ENCODE measurements around the gene DSC1.
"Not testable (repeated sequence)": the region's sequence is repeated elsewhere in the genome, so short reads cannot be mapped to it uniquely, and the experiment has no call there.

DSC1 gene

GRCh38 chr18:31170335-31170734, 7.7 kb upstream of the DSC1 start:
- no peak for DNase-seq

GRCh38 chr18:31162419-31162793, 250 bp downstream of the DSC1 start:
- no peak for DNase-seq

GRCh38 chr18:31161757-31162418, 768 bp downstream of the DSC1 start:
- no peak for DNase-seq

GRCh38 chr18:31156821-31157763, 5.6 kb downstream of the DSC1 start:
- peak; percentile 14 for DNase-seq

GRCh38 chr18:31155498-31155897, 7.2 kb downstream of the DSC1 start:
- no peak for DNase-seq

- no peak for DNase-seq
These were observed 8.5 kb downstream of the DSC1 start for GRCh38 chr18:31154181-31154580.

- DNase-seq, result no peak
These were observed 13.3 kb downstream of the DSC1 start for GRCh38 chr18:31149351-31149750.

GRCh38 chr18:31148600-31148999, 14.1 kb downstream of the DSC1 start:
- DNase-seq, result no peak

GRCh38 chr18:31146809-31147208, 15.8 kb downstream of the DSC1 start:
- no peak for DNase-seq

GRCh38 chr18:31143025-31143424, 19.6 kb downstream of the DSC1 start:
- no peak for DNase-seq

- no peak for DNase-seq
These were observed 23.9 kb downstream of the DSC1 start for GRCh38 chr18:31138709-31139108.

- no peak for DNase-seq
These were observed 27.6 kb downstream of the DSC1 start for GRCh38 chr18:31134988-31135529.

GRCh38 chr18:31129398-31130115, 33.1 kb downstream of the DSC1 start:
- no peak for DNase-seq

- DNase-seq, result no peak
These were observed 36.8 kb downstream of the DSC1 start for GRCh38 chr18:31125878-31126277.

- not testable (repeated sequence) for DNase-seq
These were observed 39.5 kb downstream of the DSC1 start for GRCh38 chr18:31123125-31123524.

GRCh38 chr18:31120594-31120993, 42.1 kb downstream of the DSC1 start:
- DNase-seq, result no peak

- DNase-seq, result no peak
These were observed 45.6 kb downstream of the DSC1 start for GRCh38 chr18:31116853-31117595.

- no peak for DNase-seq
These were observed 49.9 kb downstream of the DSC1 start for GRCh38 chr18:31112804-31113203.

GRCh38 chr18:31105733-31106132, 56.9 kb downstream of the DSC1 start:
- DNase-seq, result no peak

- no peak for DNase-seq
These were observed 58.2 kb downstream of the DSC1 start for GRCh38 chr18:31104444-31104843.

- no peak for DNase-seq
These were observed 59.2 kb downstream of the DSC1 start for GRCh38 chr18:31103423-31103822.

GRCh38 chr18:31102941-31103340, 59.7 kb downstream of the DSC1 start:
- DNase-seq, result no peak

Data from NCI-H510A (cell line).